GM20431 (cell line): ENCODE results near the gene GABPB2.

Experiments used
- in situ Hi-C: fragments of 300-500 bp; cut with MseI, MboI; formaldehyde crosslinking; loops from one replicate; pipeline ENCODE4 v1.15.0; 2020; ENCODE audit warnings: low sequenced_read_pairs; ENCODE audit not compliant: unreplicated experiment

The GABPB2 gene

DNA sequence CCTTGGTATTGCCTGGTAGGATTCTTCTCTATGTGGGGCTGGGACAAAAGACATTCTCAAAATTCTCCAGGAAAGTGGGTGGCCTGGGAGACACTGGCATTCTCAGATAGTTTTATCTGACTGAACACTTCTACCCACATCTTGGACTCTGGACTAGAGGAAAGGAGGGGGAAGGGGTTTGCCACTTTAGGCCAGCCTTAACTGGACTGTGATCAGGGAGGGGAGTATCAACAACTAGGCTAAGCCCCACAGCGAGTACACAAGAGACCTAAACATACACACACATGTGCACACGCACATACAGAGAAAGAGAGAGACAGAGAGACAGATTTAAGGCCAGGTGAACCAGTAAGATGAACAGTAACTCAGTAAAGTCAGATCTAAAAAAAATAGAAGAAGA is 77.1 kb downstream of the GABPB2 start:
- in situ Hi-C loops = loop anchor here (10.0 kb wide), 1 partner anchor 53 kb away; no protein-coding TSS in a partner anchor

DNA sequence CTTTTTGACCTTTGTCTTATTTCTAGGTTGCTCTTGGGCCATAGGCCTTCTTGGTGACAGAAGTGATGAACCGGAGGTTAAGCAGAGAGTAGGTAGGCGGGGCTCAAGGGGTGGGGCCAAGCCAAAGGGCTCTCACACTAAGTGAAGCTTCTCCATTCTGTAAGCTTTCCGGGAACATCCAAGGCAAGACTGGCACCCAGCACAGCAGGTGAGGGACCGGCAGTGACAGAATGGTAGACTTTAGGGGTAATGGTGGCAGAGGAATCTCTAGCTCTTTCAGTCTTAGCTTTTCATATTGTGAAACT is 85.9 kb downstream of the GABPB2 start, which contains the start of gene TNFAIP8L2:
Gene TNFAIP8L2, plus strand, starts transcription at position 135 of the 305 bp plus-strand sequence. CDS start 2,049 bp downstream, outside the sequence.
- in situ Hi-C loops = no loop called here

DNA sequence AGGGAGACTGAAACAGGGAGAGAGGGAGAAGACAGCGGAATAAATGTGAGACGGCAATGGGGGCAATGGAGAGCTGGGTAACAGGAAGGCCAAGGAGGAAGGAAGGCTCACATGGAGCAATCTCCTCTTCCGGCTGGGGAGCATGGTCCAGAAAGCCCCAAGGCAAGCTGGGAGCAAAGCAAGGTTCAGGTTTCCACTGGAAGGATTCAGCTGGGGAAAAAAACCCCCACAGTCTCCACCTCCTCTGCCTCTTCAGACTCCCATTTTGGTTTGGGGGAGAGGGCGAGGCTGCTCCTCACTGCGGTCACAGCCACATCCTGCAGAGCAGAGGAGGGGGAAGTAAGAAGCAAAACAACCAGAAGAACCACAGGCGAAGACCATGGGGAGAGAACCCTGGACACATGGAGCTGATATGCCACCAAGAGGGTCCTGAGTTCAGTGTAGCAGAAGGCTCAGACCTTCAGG is 86.5 kb downstream of the GABPB2 start:
- in situ Hi-C loops = no loop called here

DNA sequence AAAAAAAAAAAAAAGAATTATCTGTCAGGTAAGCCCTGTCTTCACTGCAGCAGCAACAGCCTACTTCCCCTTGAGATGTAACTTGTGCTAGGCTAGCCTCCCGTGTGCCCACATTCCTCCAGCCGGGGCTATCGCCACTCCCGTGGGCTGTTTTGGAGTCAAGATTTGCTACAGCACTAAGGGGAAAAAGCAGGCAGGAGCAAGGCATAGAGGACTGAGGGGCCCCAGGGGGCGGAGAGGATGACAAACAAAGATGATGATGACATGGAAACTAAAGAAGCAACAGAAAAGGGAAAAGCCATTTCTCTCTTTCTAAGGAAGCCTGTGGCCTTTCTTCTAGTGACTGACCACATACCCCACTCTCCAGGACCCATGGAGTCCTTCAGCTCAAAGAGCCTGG is 87.8 kb downstream of the GABPB2 start:
- in situ Hi-C loops = no loop called here

DNA sequence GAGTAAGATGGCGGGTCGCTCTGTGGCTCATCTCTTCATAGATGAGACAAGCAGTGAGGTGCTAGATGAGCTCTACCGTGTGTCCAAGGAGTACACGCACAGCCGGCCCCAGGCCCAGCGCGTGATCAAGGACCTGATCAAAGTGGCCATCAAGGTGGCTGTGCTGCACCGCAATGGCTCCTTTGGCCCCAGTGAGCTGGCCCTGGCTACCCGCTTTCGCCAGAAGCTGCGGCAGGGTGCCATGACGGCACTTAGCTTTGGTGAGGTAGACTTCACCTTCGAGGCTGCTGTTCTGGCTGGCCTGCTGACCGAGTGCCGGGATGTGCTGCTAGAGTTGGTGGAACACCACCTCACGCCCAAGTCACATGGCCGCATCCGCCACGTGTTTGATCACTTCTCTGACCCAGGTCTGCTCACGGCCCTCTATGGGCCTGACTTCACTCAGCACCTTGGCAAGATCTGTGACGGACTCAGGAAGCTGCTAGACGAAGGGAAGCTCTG is 88.2 kb downstream of the GABPB2 start:
- in situ Hi-C loops = no loop called here

DNA sequence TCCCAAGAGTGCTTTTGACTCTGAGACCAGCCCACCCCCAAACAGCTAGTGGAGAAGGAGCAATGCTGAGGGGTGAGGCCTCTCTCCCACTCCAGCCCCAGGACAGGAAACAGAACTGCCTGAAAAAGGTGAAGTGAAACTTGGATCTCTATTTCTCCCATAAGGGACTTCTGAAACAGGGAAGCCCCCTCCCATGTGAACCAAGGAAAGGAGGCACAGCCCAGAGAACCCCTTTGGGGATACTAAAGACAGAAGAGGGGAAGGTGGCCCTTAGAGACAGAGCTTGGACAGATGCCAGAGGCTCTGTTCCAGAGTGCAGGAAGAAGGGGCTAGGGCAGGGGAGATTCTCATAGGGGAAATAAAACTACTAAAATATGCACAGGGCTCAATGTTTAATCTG is 88.8 kb downstream of the GABPB2 start:
- in situ Hi-C loops = no loop called here

DNA sequence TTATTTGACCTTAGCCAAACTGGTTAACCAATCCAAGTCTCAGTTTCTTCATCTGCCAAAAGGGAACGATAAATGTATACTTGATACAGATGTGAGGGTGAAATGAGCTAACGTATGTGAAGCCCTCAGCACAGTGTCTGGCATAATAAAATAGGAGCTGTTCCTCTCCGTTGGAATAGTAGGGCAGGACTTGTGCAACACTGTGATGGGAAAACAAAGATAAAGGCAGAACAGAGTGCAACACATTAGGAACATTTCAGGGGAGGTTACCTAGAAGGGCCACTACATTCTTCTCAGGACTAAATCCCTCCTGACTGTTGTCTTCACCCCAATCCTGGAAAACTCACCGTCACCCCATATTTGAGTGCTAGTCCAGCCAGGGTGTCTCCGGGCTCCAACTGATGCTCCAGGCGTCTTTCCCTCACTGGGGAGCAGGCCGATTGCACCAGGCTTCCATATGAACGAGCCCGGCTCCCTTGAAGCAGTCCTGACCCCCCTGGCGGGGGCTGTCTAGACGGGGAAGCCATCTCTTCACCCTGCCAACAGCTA is 94.2 kb downstream of the GABPB2 start:
- in situ Hi-C loops = no loop called here

DNA sequence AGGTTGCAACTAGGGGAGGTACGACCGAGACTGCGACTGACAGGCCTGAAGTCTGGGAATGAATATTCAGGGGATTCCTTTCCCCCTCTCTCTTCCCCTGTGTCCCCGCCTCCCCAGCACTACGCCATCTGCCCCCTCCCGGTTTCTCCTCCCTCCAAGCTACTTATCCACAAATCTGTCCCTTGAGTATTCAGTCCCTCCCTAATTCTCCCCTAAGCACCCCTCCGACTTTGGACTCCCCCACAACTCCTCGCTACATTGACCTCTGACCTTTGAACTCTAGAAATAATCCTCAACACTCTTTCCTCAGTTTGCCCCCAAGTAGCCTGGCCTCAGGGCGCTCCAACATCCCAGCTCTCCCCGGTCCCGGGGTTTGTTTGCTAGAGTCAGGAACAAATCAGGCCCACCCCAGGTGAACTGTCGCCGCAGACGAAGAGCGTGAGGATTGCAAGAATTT is 94.7 kb downstream of the GABPB2 start:
- in situ Hi-C loops = no loop called here

DNA sequence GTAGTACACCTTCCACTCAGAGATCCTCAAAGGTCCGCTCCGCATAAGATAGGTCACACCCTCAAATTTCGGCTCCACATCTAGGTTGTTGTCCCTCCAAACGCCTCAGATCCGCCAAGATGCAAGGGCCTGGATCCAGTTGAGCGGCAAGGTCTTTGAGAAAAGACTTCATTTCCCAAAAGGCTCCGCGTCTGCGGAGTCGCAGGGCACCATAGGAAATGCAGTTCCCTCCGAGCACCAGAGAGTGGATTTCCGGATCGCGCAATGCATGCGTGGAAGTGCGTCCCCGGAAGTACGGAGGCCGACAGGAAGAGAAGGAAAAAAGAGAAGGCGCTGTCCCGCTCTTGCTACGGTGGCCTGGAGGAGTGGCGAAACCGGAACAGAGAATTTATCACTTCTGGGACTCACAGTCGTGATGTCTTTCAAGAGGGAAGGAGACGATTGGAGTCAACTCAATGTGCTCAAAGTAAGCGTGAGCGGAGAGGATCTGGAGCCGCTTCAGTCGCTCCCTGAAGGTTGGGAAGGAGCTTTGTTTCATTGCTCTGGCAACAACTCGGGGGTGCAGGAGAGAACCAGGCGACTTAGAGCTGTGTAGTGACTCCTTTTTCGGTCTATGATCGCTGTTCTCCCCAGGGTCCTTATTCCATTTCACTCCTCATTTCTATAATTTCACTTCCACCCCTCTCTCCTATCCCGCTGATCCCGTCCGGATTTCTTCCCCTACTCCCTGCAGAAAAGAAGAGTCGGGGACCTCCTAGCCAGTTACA is 95.4 kb downstream of the GABPB2 start, which contains the start of the genes LYSMD1 and SCNM1:
Gene LYSMD1, minus strand, starts transcription at position 165 of the 767 bp plus-strand sequence. CDS start 644 bp downstream, outside the sequence.
Gene SCNM1, plus strand, starts transcription at position 407 of the 767 bp plus-strand sequence. Its CDS starts 9 bp downstream, at position 416.
- in situ Hi-C loops = no loop called here

DNA sequence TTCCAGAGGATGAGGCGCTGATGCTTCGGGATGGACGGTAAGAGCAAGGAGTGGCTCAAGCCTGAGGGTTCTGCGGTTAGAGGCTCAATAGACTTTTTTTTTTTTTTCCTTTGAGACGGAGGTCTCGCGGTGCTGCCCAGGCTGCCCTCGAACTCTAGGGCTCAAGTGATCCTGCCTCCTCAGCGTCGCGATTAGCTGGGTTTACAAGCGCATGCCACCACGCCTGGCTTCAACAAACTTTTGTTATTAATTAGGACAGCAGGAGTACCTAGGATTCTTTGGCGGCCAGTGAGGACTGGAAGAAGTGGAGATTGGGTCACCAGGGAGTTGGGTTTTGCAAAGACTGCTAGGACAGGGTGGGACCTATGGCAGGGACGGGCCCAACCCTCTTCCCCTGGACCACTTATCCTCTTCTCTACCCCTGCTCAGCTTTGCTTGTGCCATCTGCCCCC is 96.0 kb downstream of the GABPB2 start:
- in situ Hi-C loops = no loop called here

DNA sequence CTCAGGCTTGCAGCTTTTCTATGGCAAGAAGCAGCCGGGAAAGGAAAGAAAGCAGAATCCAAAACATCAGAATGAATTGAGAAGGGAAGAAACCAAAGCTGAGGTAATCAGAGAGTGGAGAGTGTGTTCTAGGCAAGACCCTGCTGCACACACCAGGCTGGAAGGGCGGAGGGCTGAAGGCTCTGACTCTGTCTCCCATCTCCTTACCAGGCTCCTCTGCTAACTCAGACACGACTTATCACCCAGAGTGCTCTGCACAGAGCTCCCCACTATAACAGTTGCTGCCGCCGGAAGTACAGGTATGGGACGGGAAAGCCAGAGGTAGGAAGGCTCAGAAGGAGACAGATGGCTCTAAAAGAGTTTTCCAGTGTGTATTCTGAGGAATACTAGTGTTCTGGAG is 96.6 kb downstream of the GABPB2 start:
- in situ Hi-C loops = no loop called here

DNA sequence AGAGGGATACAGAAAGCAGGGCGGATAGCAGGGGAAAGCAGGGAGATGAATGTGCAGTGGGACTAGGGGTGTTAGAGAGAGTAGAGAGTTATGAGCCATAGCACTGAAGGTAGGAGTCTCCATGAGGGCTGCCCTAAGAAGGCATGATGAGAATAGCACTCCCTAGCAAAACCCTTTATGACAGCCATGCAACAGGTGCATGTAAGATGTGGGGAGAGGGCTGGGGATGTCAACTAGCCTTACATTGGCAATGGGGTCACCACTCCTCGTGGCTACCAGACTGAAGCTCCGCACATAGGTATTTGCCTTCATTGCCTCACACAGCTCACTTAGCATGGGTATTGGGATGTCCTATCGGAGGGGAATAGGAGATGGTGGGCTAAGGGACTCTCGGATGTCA is 100.6 kb downstream of the GABPB2 start:
- in situ Hi-C loops = no loop called here
